SK-N-SH (cell line): Measurements from ENCODE around the gene DIO3. TPM values are rescaled to one million over a fixed set of nuclear protein-coding genes. Genes with fewer than 3 reads are reported as not detected.

Experiments used
- CTCF ChIA-PET: fragments of 300-600, 350-600 bp; formaldehyde crosslinking; extraction: SDS; loops from one replicate; lab custom pipeline; 2021; lab: Yijun Ruan, JAX
- POLR2A ChIA-PET: fragments of 350-600 bp; sonication (Branson Sonifier 250); formaldehyde crosslinking; extraction: SDS; loops from one replicate; lab custom pipeline; 2020; ENCODE audit warnings: antibody characterized with exemption, inconsistent platforms; lab: Yijun Ruan, JAX
- DNase-seq: peaks from one replicate; pipeline ENCODE4 v3.0.0; 2012
- H2AFZ ChIP-seq: fragments of 200-600 bp; sonication (generic); 2 replicates; pipeline ENCODE4 v1.8.1; 2016; ENCODE audit warnings: antibody characterized with exemption, mild to moderate bottlenecking, low read depth
- H3F3A ChIP-seq: fragments of 200-600 bp; sonication (generic); replicated peaks from 2 replicates; pipeline ENCODE3; 2016; ENCODE audit warnings: antibody characterized with exemption, mild to moderate bottlenecking; ENCODE audit not compliant: insufficient read depth
- H3K27ac ChIP-seq, 2 experiments: fragments of 200-500 bp in 1 of 2; fragments of 200-600 bp in 1 of 2; sonication (Bioruptor generic) in 1 of 2; sonication (generic), shearing (Covaris generic) in 1 of 2; 2 replicates each; pipeline versions ENCODE4 v1.5.1 to v1.6.1; 2014 to 2016; ENCODE audit warnings: low read depth in 2 of 2, inconsistent platforms in 1 of 2, low read length in 1 of 2, mild to moderate bottlenecking in 1 of 2, mixed read lengths in 1 of 2
- H3K27me3 ChIP-seq: fragments of 200-600 bp; sonication (generic), shearing (Covaris generic); 2 replicates; pipeline ENCODE4 v1.6.1; 2016; ENCODE audit warnings: mixed run types; ENCODE audit not compliant: insufficient read depth
- H3K36me3 ChIP-seq, 2 experiments: fragments of 200-500 bp in 1 of 2; fragments of 200-600 bp in 1 of 2; sonication (Bioruptor generic) in 1 of 2; sonication (generic) in 1 of 2; replicated peaks in 1 of 2; 2 replicates each; pipeline versions ENCODE3 to v1.5.1; 2014 to 2016; ENCODE audit warnings: low read length in 1 of 2, mild to moderate bottlenecking in 1 of 2; ENCODE audit not compliant: insufficient read depth in 2 of 2, control insufficient read depth in 1 of 2
- H3K4me1 ChIP-seq, 2 experiments: fragments of 200-500 bp in 1 of 2; fragments of 200-600 bp in 1 of 2; sonication (Bioruptor generic) in 1 of 2; sonication (generic), shearing (Covaris generic) in 1 of 2; 2 replicates each; pipeline versions ENCODE4 v1.5.1 to v1.6.1; 2014 to 2016; ENCODE audit warnings: low read depth in 1 of 2, low read length in 1 of 2, mixed run types in 1 of 2; ENCODE audit not compliant: insufficient read depth in 2 of 2, control insufficient read depth in 1 of 2
- H3K4me2 ChIP-seq: fragments of 200-600 bp; sonication (generic), shearing (Covaris generic); 2 replicates; pipeline ENCODE4 v1.6.1; 2017; ENCODE audit warnings: mixed run types
- H3K4me3 ChIP-seq, 2 experiments: fragments of 200-500 bp in 1 of 2; fragments of 200-600 bp in 1 of 2; sonication (Bioruptor generic) in 1 of 2; sonication (generic), shearing (Covaris generic) in 1 of 2; 2 replicates each; pipeline versions ENCODE4 v1.5.1 to v1.8.1; 2014 to 2016; ENCODE audit warnings: low read depth in 2 of 2, inconsistent platforms in 1 of 2, low read length in 1 of 2, mild to moderate bottlenecking in 1 of 2, mixed read lengths in 1 of 2, moderate library complexity in 1 of 2
- H3K79me2 ChIP-seq: fragments of 200-600 bp; sonication (generic); 2 replicates; pipeline ENCODE4 v1.8.1; 2017; ENCODE audit warnings: mild to moderate bottlenecking; ENCODE audit not compliant: insufficient read depth
- H3K9ac ChIP-seq: fragments of 200-600 bp; sonication (generic); 2 replicates; pipeline ENCODE4 v1.6.1; 2017; ENCODE audit warnings: mixed run types
- H3K9me2 ChIP-seq: fragments of 200-600 bp; sonication (generic); 2 replicates; pipeline ENCODE4 v1.6.1; 2017; ENCODE audit warnings: mixed run types
- H3K9me3 ChIP-seq: fragments of 200-600 bp; sonication (generic); 2 replicates; pipeline ENCODE4 v1.6.1; 2017; ENCODE audit warnings: mixed run types, mild to moderate bottlenecking, moderate library complexity
- H4K20me1 ChIP-seq: fragments of 200-600 bp; sonication (generic); 2 replicates; pipeline ENCODE4 v1.6.1; 2017; ENCODE audit warnings: mild to moderate bottlenecking, mixed run types; ENCODE audit not compliant: insufficient read depth
- EP300 ChIP-seq, 2 experiments: IDR thresholded peaks; 2 replicates each; pipeline versions ENCODE4 v1.4.0 to v1.6.1; 2012; ENCODE audit warnings: borderline replicate concordance in 1 of 2, low read depth in 1 of 2, low read length in 1 of 2
- FOXJ3 ChIP-seq: sonication (generic); formaldehyde crosslinking; IDR thresholded peaks from 2 replicates; pipeline ENCODE4 v1.5.1; 2020; ENCODE audit warnings: mild to moderate bottlenecking, missing genetic modification reagents
- POLR2AphosphoS5 ChIP-seq: IDR thresholded peaks from 2 replicates; pipeline ENCODE4 v1.6.1; 2012; ENCODE audit warnings: low read depth, low read length
- REST ChIP-seq: IDR thresholded peaks from 2 replicates; pipeline ENCODE4 v1.6.1; 2012; ENCODE audit warnings: mild to moderate bottlenecking, low read depth, low read length, moderate library complexity
- TEAD4 ChIP-seq: IDR thresholded peaks from 2 replicates; pipeline ENCODE4 v1.4.0; 2012; ENCODE audit warnings: mild to moderate bottlenecking, borderline replicate concordance; ENCODE audit not compliant: insufficient read depth
- WGBS: methylation state at CpG from one replicate; pipeline ENCODE4 v1.1.6; 2017; ENCODE audit warnings: low lambda C conversion rate; 5-methylcytosine and 5-hydroxymethylcytosine counted together
- polyA plus RNA-seq, 3 experiments: library from polyadenylated mRNA; depleted of rRNA; stranded (reverse); fragments of >200 nt; gene quantifications; 2 replicates each; pipeline ENCODE4 v1.2.3, GENCODE V29; 2012
- TF ChIP-seq, protein P1 (sequence below): IDR thresholded peaks from 2 replicates; pipeline ENCODE4 v1.4.0; 2012; ENCODE audit warnings: low read depth, borderline replicate concordance
- TF ChIP-seq, protein P2 (sequence below): IDR thresholded peaks from 2 replicates; pipeline ENCODE4 v1.4.0; 2012; ENCODE audit warnings: low read depth, borderline replicate concordance

Gene DIO3
- polyA plus RNA-seq, 1 of the 3 experiments (the other 2 are of a cell fraction) = not detected

DNA sequence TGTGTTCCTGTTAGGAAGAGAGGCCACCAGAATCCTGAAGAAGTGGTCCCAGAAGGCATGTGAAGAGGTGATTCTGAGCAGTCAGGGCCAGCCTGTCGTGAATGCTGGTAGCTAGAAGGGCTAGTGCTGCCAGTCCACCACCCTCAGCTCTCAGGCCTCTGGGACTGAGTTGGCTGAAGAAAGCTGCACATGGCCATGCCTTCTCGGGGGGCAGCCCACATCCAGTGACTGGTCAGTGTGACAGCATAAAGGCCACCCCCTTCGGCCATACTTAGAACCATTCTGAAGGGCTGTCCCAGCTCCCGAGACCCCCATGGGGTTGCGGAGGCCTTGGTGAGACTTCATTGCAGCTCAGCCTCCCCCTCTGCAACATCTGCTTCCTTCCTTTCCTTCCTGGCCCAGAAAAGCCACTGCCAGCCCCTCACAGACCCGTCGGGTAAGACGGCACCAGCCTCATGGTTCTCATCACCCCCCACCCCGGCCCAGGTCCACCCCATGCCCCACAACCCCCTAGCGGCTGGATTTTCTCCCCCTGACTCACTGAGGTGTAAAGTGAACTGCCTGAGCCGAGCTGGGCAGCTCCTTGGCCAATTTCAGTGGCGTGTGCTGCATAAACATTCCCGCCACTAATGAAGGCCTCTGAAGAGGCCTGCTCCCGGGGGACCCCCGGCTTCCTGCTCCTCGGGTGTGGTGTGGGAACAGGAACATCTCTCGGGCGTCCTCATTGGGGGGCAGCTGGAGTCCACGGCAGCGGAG is 49.5 kb upstream of the DIO3 start (continued):
- no peak for TF ChIP-seq REST
- TF ChIP-seq, protein P1, sequence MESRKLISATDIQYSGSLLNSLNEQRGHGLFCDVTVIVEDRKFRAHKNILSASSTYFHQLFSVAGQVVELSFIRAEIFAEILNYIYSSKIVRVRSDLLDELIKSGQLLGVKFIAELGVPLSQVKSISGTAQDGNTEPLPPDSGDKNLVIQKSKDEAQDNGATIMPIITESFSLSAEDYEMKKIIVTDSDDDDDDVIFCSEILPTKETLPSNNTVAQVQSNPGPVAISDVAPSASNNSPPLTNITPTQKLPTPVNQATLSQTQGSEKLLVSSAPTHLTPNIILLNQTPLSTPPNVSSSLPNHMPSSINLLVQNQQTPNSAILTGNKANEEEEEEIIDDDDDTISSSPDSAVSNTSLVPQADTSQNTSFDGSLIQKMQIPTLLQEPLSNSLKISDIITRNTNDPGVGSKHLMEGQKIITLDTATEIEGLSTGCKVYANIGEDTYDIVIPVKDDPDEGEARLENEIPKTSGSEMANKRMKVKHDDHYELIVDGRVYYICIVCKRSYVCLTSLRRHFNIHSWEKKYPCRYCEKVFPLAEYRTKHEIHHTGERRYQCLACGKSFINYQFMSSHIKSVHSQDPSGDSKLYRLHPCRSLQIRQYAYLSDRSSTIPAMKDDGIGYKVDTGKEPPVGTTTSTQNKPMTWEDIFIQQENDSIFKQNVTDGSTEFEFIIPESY = no peak
- TF ChIP-seq TEAD4 = no peak

- POLR2A ChIA-PET = no interaction called here
- H3F3A ChIP-seq = no peaks in the 10 kb centered on the region
- no peak for TF ChIP-seq FOXJ3 (CRISPR knock-in tag)
- TF ChIP-seq POLR2AphosphoS5 = no peak
- TF ChIP-seq, protein P2, sequence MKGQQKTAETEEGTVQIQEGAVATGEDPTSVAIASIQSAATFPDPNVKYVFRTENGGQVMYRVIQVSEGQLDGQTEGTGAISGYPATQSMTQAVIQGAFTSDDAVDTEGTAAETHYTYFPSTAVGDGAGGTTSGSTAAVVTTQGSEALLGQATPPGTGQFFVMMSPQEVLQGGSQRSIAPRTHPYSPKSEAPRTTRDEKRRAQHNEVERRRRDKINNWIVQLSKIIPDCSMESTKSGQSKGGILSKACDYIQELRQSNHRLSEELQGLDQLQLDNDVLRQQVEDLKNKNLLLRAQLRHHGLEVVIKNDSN = no peak
- no peak for TF ChIP-seq EP300 (IDR thresholded peaks at IDR 0.05; ENCODE audit: borderline replicate concordance in 1 of 2, low read depth in 1 of 2, low read length in 1 of 2)
- TF ChIP-seq REST = no peak
- TF ChIP-seq, all 33 proteins: peak for 0
- Histone ChIP-seq H3K4me2 (no peak overlapping the region), H3K4me1 (no peaks in the 10 kb centered on the region), H3K27me3 (no peaks in the 10 kb centered on the region), H3K9ac (no peak overlapping the region), H3K36me3 (no peaks in the 10 kb centered on the region), H3K9me2 (no peaks in the 10 kb centered on the region), H3K4me3 (no peak overlapping the region), H3K9me3 (no peaks in the 10 kb centered on the region), H3K27ac (no peak overlapping the region), H2AFZ (no peak overlapping the region), H3K79me2 (no peaks in the 10 kb centered on the region), H4K20me1 (no peaks in the 10 kb centered on the region)
- WGBS = 61% methylated on average over 6 of the region's 9 CpGs
- DNase-seq = no peak
- CTCF ChIA-PET = no interaction called here
These were observed 49.0 kb upstream of the DIO3 start for GRCh38 chr14:101512376-101512695.
